Natural killer cell (primary cell): ENCODE results near the gene EPB41L4A. TPM values are rescaled to one million over a fixed set of nuclear protein-coding genes. Genes with fewer than 3 reads are reported as not detected.
"Not testable (repeated sequence)": the region's sequence is repeated elsewhere in the genome, so short reads cannot be mapped to it uniquely, and the experiment has no call there.

Experiments
- ATAC-seq, 3 donors: fragments of 150-1000 bp in 2 of 3; fragments of 200-7000 bp in 1 of 3; cut with Tn5 transposase; 1 replicate in 1 of 3; 2 replicates in 2 of 3; pipeline ENCODE4 v1.10.0; 2021; ENCODE audit warnings: mild to moderate bottlenecking in 2 of 3, moderate library complexity in 2 of 3
- DNase-seq, 2 donors: peaks; one replicate each; pipeline versions ENCODE4 v3.0.0 to v3.0.0-alpha.2; 2013 to 2021; ENCODE audit warnings: mixed read lengths in 1 of 2
- H3K27ac ChIP-seq: one replicate; pipeline ENCODE4 v1.5.1; 2013; ENCODE audit warnings: mild to moderate bottlenecking, low read length
- H3K27me3 ChIP-seq: one replicate; pipeline ENCODE4 v1.6.1; 2013; ENCODE audit warnings: low read length; ENCODE audit not compliant: control insufficient read depth, insufficient read depth
- H3K36me3 ChIP-seq: one replicate; pipeline ENCODE4 v1.6.1; 2013; ENCODE audit warnings: low read length; ENCODE audit not compliant: control insufficient read depth, insufficient read depth
- H3K4me1 ChIP-seq: one replicate; pipeline ENCODE4 v1.6.1; 2013; ENCODE audit warnings: low read length; ENCODE audit not compliant: control insufficient read depth, insufficient read depth
- H3K4me3 ChIP-seq: one replicate; pipeline ENCODE4 v1.5.1; 2013; ENCODE audit warnings: low read length
- H3K9me3 ChIP-seq: one replicate; pipeline ENCODE4 v1.6.1; 2013; ENCODE audit warnings: low read length; ENCODE audit not compliant: control insufficient read depth, insufficient read depth
- H3K27ac Mint-ChIP-seq, 2 donors: one replicate each; pipeline ENCODE4 v1.8.0; 2022; ENCODE audit warnings: mild to moderate bottlenecking in 2 of 2, mixed read lengths in 2 of 2, moderate library complexity in 1 of 2
- H3K27me3 Mint-ChIP-seq, 2 donors: one replicate each; pipeline ENCODE4 v1.8.0; 2022; ENCODE audit warnings: low read depth in 2 of 2, mixed read lengths in 2 of 2
- H3K36me3 Mint-ChIP-seq: one replicate; pipeline ENCODE4 v1.8.0; 2022; ENCODE audit warnings: mixed read lengths
- H3K4me1 Mint-ChIP-seq, 2 donors: one replicate each; pipeline ENCODE4 v1.8.0; 2022; ENCODE audit warnings: mixed read lengths in 2 of 2
- H3K4me3 Mint-ChIP-seq: one replicate; pipeline ENCODE4 v1.8.0; 2022; ENCODE audit warnings: mild to moderate bottlenecking, moderate library complexity, mixed read lengths
- H3K9me3 Mint-ChIP-seq, 2 donors: one replicate each; pipeline ENCODE4 v1.8.0; 2022; ENCODE audit warnings: mixed read lengths in 2 of 2
- WGBS: methylation state at CpG from one replicate; pipeline ENCODE4 v1.1.7; 2013; ENCODE audit warnings: missing lambda C conversion rate; ENCODE audit not compliant: insufficient coverage; 5-methylcytosine and 5-hydroxymethylcytosine counted together
- intact Hi-C: fragments of 100-400 bp; cut with micrococcal nuclease; formaldehyde crosslinking; loops from one replicate; pipeline ENCODE4 v1.14.2; 2022
- total RNA-seq, 4 donors: library from RNA; stranded (reverse); fragments of 120-200 nt in 1 of 4; gene quantifications; one replicate each; pipeline versions ENCODE4 v1.2.3 to v1.2.4, GENCODE V29; 2013 to 2022
- TF ChIP-seq, protein P1 (sequence below): fragments of 200-600 bp; IDR thresholded peaks from one replicate; pipeline ENCODE4 v1.8.0; 2022; ENCODE audit warnings: antibody characterized with exemption

EPB41L4A gene
- total RNA-seq, 3 donors from 2014 or later (not counting 1 experiment from before 2014, with no cell fraction given): 21.9 to 30.4 (median 22.1) TPM

DNA sequence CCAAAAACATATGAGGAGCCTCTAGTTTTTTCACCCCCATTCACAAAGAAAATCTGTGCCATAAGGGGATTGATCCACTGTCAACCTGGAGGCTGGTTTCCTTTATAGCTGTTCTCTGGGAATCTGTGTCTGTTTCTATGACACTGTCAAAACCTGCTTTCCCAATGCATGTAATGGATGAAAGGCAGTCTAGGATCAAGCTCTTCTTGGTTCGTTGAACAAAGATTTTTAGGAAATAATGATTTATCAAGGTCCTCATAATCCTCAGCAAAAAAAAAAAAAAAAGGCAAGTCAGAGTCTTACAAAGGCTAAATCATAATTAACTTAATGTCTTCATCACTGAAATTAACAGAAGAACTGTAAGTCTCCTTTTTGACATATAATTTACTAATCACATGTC is 16.0 kb downstream of the EPB41L4A start:
- no CpG with 5 or more reads among the region's 1 CpG for WGBS
- Mint-ChIP-seq H3K4me3 (no peak overlapping the region), H3K27ac (no peak overlapping the region), H3K4me1 (peaks cover 16 to 36% of the 10 kb centered on the region in 2 donors), H3K36me3 (no peaks in the 10 kb centered on the region), H3K9me3 (no peaks in the 10 kb centered on the region), H3K27me3 (peaks cover 5 to 15% of the 10 kb centered on the region in 2 donors)
- TF ChIP-seq, protein P1, sequence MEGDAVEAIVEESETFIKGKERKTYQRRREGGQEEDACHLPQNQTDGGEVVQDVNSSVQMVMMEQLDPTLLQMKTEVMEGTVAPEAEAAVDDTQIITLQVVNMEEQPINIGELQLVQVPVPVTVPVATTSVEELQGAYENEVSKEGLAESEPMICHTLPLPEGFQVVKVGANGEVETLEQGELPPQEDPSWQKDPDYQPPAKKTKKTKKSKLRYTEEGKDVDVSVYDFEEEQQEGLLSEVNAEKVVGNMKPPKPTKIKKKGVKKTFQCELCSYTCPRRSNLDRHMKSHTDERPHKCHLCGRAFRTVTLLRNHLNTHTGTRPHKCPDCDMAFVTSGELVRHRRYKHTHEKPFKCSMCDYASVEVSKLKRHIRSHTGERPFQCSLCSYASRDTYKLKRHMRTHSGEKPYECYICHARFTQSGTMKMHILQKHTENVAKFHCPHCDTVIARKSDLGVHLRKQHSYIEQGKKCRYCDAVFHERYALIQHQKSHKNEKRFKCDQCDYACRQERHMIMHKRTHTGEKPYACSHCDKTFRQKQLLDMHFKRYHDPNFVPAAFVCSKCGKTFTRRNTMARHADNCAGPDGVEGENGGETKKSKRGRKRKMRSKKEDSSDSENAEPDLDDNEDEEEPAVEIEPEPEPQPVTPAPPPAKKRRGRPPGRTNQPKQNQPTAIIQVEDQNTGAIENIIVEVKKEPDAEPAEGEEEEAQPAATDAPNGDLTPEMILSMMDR: no peak
- intact Hi-C loops: no loop called here
- ATAC-seq: no peak
- H3K9me3 ChIP-seq: no peaks in the 10 kb centered on the region
- no peak for DNase-seq
- no peaks in the 10 kb centered on the region for H3K36me3 ChIP-seq
- no peaks in the 10 kb centered on the region for H3K4me1 ChIP-seq
- H3K27me3 ChIP-seq: no peaks in the 10 kb centered on the region
- H3K27ac ChIP-seq: no peak overlapping the region
- no peak overlapping the region for H3K4me3 ChIP-seq

DNA sequence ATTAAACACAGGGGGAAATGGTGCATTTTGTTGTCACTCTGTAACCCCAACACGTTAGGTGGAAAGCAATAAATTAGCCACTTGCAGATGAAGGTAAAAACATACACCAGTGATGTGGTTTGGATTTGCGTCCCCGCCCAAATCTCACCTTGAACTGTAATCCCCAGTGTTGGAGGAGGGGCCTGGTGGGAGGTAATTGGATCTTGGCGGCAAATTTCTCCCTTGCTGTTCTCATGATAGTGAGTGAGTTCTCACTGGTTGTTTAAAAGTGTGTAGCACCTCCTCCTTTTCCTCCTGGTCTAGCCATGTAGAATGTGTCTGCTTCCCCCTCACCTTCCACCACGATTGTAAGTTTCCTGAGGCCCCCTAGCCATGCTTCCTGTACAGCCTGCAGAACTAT is 17.2 kb downstream of the EPB41L4A start:
- DNase-seq (no peak), ATAC-seq (no peak)
- Mint-ChIP-seq H3K9me3 (no peaks in the 10 kb centered on the region), H3K4me3 (no peak overlapping the region), H3K27me3 (peaks cover 5 to 7% of the 10 kb centered on the region in 2 donors), H3K4me1 (peaks cover 9 to 30% of the 10 kb centered on the region in 2 donors), H3K36me3 (no peaks in the 10 kb centered on the region), H3K27ac (no peak overlapping the region)
- Histone ChIP-seq H3K4me3 (no peak overlapping the region), H3K27ac (no peak overlapping the region), H3K4me1 (no peaks in the 10 kb centered on the region), H3K9me3 (no peaks in the 10 kb centered on the region), H3K36me3 (no peaks in the 10 kb centered on the region), H3K27me3 (no peaks in the 10 kb centered on the region)
- TF ChIP-seq, protein P1: no peak
- 71% methylated on average over 4 of the region's 5 CpGs for WGBS
- intact Hi-C loops: no loop called here

GRCh38 chr5:112397690-112398089 is 21.4 kb downstream of the EPB41L4A start:
- Histone ChIP-seq H3K4me1 (no peaks in the 10 kb centered on the region), H3K36me3 (no peaks in the 10 kb centered on the region), H3K4me3 (no peak overlapping the region), H3K27ac (no peak overlapping the region), H3K27me3 (no peaks in the 10 kb centered on the region), H3K9me3 (no peaks in the 10 kb centered on the region)
- Mint-ChIP-seq H3K4me1 (peaks cover 12 to 26% of the 10 kb centered on the region in 2 donors), H3K27ac (no peak overlapping the region), H3K36me3 (no peaks in the 10 kb centered on the region), H3K9me3 (no peaks in the 10 kb centered on the region), H3K27me3 (peaks cover 0 to 3% of the 10 kb centered on the region in 2 donors), H3K4me3 (no peak overlapping the region)
- TF ChIP-seq, protein P1: no peak
- intact Hi-C loops: no loop called here
- ATAC-seq: no peak
- WGBS: 92% methylated on average over 2 of the region's 2 CpGs
- DNase-seq: no peak

- Histone ChIP-seq H3K27me3 (no peaks in the 10 kb centered on the region), H3K36me3 (no peaks in the 10 kb centered on the region), H3K4me3 (no peak overlapping the region), H3K27ac (no peak overlapping the region), H3K9me3 (no peaks in the 10 kb centered on the region), H3K4me1 (no peaks in the 10 kb centered on the region)
- TF ChIP-seq, protein P1: no peak
- Mint-ChIP-seq H3K4me1 (peaks cover 7 to 27% of the 10 kb centered on the region in 2 donors), H3K4me3 (no peak overlapping the region), H3K27ac (no peak overlapping the region), H3K9me3 (no peaks in the 10 kb centered on the region), H3K27me3 (peaks cover 0 to 5% of the 10 kb centered on the region in 2 donors), H3K36me3 (no peaks in the 10 kb centered on the region)
- intact Hi-C loops: no loop called here
- WGBS: 91% methylated on average over 4 of the region's 4 CpGs
- DNase-seq (no peak), ATAC-seq (no peak)
Measured at GRCh38 chr5:112396430-112396829, 22.6 kb downstream of the EPB41L4A start.

GRCh38 chr5:112395299-112395698 is 23.8 kb downstream of the EPB41L4A start:
- H3K27me3 ChIP-seq, H3K36me3 Mint-ChIP-seq, H3K9me3 ChIP-seq, ATAC-seq, H3K27me3 Mint-ChIP-seq, H3K4me3 ChIP-seq, DNase-seq, H3K27ac Mint-ChIP-seq, intact Hi-C loops, H3K9me3 Mint-ChIP-seq, H3K4me3 Mint-ChIP-seq, H3K36me3 ChIP-seq, H3K4me1 ChIP-seq, H3K27ac ChIP-seq: not testable (repeated sequence)
- H3K4me1 Mint-ChIP-seq: peaks cover 7 to 22% of the 10 kb centered on the region in 2 donors
- 100% methylated on average over 1 of the region's 4 CpGs for WGBS
